Measurements from ENCODE around the gene SPNS3. TPM values are rescaled to one million over a fixed set of nuclear protein-coding genes. Genes with fewer than 3 reads are reported as not detected.

Gene SPNS3
- total and polyA plus RNA-seq, 10 of the 15 experiments (the other 5 are each of a cell fraction or from before 2014, with no cell fraction given) = 0.16 to 2.6 (median 0.97) TPM

DNA sequence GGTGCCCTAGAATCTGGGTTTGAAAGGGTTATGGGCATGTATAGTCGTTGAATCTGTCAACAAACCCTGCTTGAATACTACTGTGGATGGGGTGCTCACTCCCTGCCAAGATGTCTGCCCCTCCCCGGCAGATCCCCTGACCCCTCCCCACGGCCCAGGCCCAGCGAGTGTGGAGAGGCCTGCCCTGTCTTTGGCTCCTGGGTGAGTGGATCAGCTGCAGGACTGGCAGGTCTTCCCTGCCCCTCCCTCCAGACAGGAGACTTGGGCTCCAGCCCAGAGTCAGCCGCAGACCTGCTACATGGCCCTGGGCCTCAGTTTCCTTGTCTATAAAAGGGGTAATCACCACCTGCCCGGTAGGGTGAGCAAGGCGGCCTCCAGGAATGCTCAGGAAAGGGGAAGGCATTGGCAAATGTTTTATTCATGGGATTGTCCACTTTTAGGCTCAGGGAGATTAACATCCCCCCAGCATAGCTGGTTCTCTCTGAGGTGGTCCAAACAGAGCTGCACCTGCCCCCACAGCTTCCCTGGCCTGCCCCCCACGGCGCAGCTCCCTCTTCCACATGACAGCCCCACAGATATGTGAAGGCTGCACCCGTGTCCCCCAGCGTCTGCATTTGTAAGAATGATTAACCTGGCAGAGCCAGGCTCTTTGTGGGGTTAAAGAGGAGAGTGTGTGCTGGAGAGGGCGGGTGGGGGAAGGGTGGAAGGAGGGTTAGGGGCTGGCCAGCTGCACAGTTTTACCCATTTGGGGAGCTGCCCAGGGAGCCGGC lies 46.4 kb downstream of the SPNS3 start:
- H2AFZ ChIP-seq (ENCODE audit: control insufficient read depth, low read depth, low read length) = no peak overlapping the region
- FAIRE-seq (no peak), ATAC-seq (no peak), DNase-seq (ENCODE audit: low read depth, low spot score) (no peak)
- intact Hi-C loops (cut with micrococcal nuclease; ENCODE audit: unreplicated experiment) = no loop called here
- H3K27ac ChIP-seq (ENCODE audit: control insufficient read depth, insufficient read depth) = no peak overlapping the region
- BruUV-seq (replicated peaks) = no TSS peak
- POLR2A ChIA-PET = no interaction called here
- H3K4me2 ChIP-seq (ENCODE audit: control insufficient read depth, insufficient read depth) = no peak overlapping the region
- H3K4me3 ChIP-seq = no peak overlapping the region
- 75% methylated on average over 11 of the region's 13 CpGs for WGBS (ENCODE audit: insufficient coverage, insufficient replicate concordance, low lambda C conversion rate, missing lambda C conversion rate)
- TF ChIP-seq POLR2AphosphoS2 (IDR thresholded peaks at IDR 0.05; ENCODE audit: low read depth, low read length) = no peak
- TF ChIP-seq FOXM1 (IDR thresholded peaks at IDR 0.05; ENCODE audit: low read depth, low read length) = no peak
- TF ChIP-seq RBBP5 (conservative IDR thresholded peaks at IDR 0.05) = no peak
- TF ChIP-seq KDM1A (IDR thresholded peaks at IDR 0.05; ENCODE audit: borderline replicate concordance) = no peak
- RAD21 ChIA-PET (ENCODE audit: unreplicated experiment) = no interaction called here
- H3K79me2 ChIP-seq (ENCODE audit: control insufficient read depth, insufficient read depth, low read length) = no peaks in the 10 kb centered on the region
- no peaks in the 10 kb centered on the region for H3K9me3 ChIP-seq (replicated peaks; ENCODE audit: control insufficient read depth, insufficient read depth, low read length)
- no peak overlapping the region for H3K9ac ChIP-seq (ENCODE audit: control insufficient read depth, insufficient read depth, low read length)
- H3K27me3 ChIP-seq (replicated peaks in 1 of 2; ENCODE audit: control insufficient read depth in 2 of 2, insufficient read depth in 2 of 2, low read length in 1 of 2) = no peaks in the 10 kb centered on the region; a peak in 2 of 4 replicates
- no peaks in the 10 kb centered on the region for H3K36me3 ChIP-seq (ENCODE audit: control insufficient read depth in 2 of 2, insufficient read depth in 2 of 2, low read length in 1 of 2)
- SMC1A ChIA-PET (ENCODE audit: uncharacterized antibody, unreplicated experiment) = no interaction called here
- no peaks in the 10 kb centered on the region for H4K20me1 ChIP-seq (ENCODE audit: control insufficient read depth, insufficient read depth)
- peaks cover 8% of the 10 kb centered on the region for H3K4me1 ChIP-seq (ENCODE audit: control insufficient read depth, insufficient read depth, low read length)
- CTCF ChIA-PET = no interaction called here
- in situ Hi-C loops (cut with MboI) = no loop called here

DNA sequence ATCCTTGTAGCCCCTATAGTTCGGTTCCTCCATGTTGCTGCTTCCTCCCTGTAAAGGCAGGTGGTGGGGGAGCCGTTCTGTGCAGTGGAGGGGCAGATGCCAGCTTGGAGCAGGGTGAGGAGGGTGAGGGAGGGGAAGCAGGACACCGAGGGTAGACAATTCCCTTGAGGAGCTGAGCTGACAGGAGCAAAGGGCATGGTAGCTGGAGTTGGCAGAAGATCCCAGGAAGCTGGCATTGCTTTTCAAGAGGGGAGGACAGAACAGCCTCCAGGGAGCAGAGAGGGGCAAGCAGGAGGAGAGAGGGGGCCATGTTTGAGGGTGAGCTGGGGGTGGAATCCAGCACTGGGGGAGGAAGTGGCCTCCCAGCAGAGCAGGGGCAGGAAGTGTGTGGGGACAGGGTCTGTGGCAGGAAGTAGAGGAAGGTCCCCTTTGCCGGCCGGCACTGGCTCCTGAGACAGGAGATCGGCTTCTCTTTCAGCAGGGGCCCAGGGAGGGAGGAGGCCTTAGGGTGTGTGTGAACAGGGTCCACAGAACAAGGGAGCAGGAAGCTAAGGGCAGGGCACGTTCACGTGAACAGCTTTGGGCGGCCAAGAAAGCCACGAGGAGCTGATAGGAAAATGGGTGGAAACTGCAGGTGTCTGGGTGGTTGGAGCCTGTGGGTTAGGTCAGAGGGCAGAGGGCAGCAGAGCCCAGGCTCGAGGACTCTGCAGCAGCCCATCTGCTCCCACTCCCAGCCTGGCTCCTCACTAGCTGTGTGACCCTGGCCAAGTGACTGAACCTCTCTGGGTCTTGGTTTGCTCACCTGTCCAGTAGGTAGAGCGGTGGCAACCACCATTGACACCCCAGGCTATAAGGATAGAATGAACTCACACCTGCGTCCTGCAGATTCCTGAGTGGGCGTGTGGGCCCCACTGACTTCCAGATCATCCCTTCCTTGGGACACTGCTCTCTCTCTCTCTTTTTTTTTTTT lies 47.5 kb downstream of the SPNS3 start:
- RAD21 ChIA-PET (ENCODE audit: unreplicated experiment) = no interaction called here
- no TSS peak for BruUV-seq (replicated peaks)
- Histone ChIP-seq H3K4me3 (no peak overlapping the region), H3K27me3 (replicated peaks in 1 of 2; ENCODE audit: control insufficient read depth in 2 of 2, insufficient read depth in 2 of 2, low read length in 1 of 2) (no peaks in the 10 kb centered on the region; a peak in 2 of 4 replicates), H3K4me2 (ENCODE audit: control insufficient read depth, insufficient read depth) (peak overlapping the region; percentile 9; the same call in 1 of the 2 replicates), H2AFZ (ENCODE audit: control insufficient read depth, low read depth, low read length) (peak overlapping the region; percentile 80), H3K36me3 (ENCODE audit: control insufficient read depth in 2 of 2, insufficient read depth in 2 of 2, low read length in 1 of 2) (no peaks in the 10 kb centered on the region), H3K4me1 (ENCODE audit: control insufficient read depth, insufficient read depth, low read length) (peaks cover 8% of the 10 kb centered on the region), H3K9ac (ENCODE audit: control insufficient read depth, insufficient read depth, low read length) (peak overlapping the region; percentile 12; the same call in 1 of the 2 replicates), H3K79me2 (ENCODE audit: control insufficient read depth, insufficient read depth, low read length) (no peaks in the 10 kb centered on the region), H3K9me3 (replicated peaks; ENCODE audit: control insufficient read depth, insufficient read depth, low read length) (no peaks in the 10 kb centered on the region), H3K27ac (ENCODE audit: control insufficient read depth, insufficient read depth) (no peak overlapping the region), H4K20me1 (ENCODE audit: control insufficient read depth, insufficient read depth) (no peaks in the 10 kb centered on the region)
- ATAC-seq (peak; percentile 54), DNase-seq (ENCODE audit: low read depth, low spot score) (no peak), FAIRE-seq (no peak)
- intact Hi-C loops (cut with micrococcal nuclease; ENCODE audit: unreplicated experiment) = no loop called here
- in situ Hi-C loops (cut with MboI) = no loop called here
- CTCF ChIA-PET = interaction anchor here (1.1 kb wide), 1 partner anchor 60 kb away, joined by 3 read pairs; no protein-coding TSS in a partner anchor
- WGBS (ENCODE audit: insufficient coverage, insufficient replicate concordance, low lambda C conversion rate, missing lambda C conversion rate) = 15% methylated on average over 14 of the region's 14 CpGs
- SMC1A ChIA-PET (ENCODE audit: uncharacterized antibody, unreplicated experiment) = no interaction called here
- POLR2A ChIA-PET = no interaction called here
- TF ChIP-seq RELA (IDR thresholded peaks at IDR 0.05; ENCODE audit: borderline replicate concordance, partially characterized antibody) (no peak), EGR1 (IDR thresholded peaks at IDR 0.05; ENCODE audit: borderline replicate concordance in 1 of 2, low read depth in 2 of 2, low read length in 2 of 2) (0 out of 3 replicates have a peak, but pooled peaks of 1 of the 2 experiments have one; percentile 30), SREBF2 (IDR thresholded peaks at IDR 0.05; ENCODE audit: low read length) (no peak), POLR2A (IDR thresholded peaks at IDR 0.05; ENCODE audit: low read depth, low read length) (0 out of 2 replicates have a peak, but pooled peaks have one; percentile 29), MEF2B (IDR thresholded peaks at IDR 0.05; ENCODE audit: partially characterized antibody, poor library complexity, severe bottlenecking) (no peak), ETV6 (conservative IDR thresholded peaks at IDR 0.05 in 1 of 2, IDR thresholded peaks at IDR 0.05 in 1 of 2; ENCODE audit: borderline replicate concordance in 1 of 2, low read depth in 1 of 2) (peak in 1 of 2 experiments; percentile 30; a peak in 1 of 4 replicates)
- TF ChIP-seq, protein P1, sequence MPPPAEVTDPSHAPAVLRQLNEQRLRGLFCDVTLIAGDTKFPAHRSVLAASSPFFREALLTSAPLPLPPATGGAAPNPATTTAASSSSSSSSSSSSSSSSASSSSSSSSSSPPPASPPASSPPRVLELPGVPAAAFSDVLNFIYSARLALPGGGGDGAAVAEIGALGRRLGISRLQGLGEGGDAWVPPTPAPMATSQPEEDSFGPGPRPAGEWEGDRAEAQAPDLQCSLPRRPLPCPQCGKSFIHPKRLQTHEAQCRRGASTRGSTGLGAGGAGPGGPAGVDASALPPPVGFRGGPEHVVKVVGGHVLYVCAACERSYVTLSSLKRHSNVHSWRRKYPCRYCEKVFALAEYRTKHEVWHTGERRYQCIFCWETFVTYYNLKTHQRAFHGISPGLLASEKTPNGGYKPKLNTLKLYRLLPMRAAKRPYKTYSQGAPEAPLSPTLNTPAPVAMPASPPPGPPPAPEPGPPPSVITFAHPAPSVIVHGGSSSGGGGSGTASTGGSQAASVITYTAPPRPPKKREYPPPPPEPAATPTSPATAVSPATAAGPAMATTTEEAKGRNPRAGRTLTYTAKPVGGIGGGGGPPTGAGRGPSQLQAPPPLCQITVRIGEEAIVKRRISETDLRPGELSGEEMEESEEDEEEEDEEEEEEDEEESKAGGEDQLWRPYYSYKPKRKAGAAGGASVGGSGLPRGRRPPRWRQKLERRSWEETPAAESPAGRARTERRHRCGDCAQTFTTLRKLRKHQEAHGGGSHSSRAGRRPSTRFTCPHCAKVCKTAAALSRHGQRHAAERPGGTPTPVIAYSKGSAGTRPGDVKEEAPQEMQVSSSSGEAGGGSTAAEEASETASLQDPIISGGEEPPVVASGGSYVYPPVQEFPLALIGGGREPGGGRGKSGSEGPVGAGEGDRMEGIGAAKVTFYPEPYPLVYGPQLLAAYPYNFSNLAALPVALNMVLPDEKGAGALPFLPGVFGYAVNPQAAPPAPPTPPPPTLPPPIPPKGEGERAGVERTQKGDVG (CRISPR knock-in tag; IDR thresholded peaks at IDR 0.05) = no peak
